Smooth muscle cell (in vitro differentiated cells): Measurements from ENCODE around the gene UBA3. TPM values are rescaled to one million over a fixed set of nuclear protein-coding genes. Genes with fewer than 3 reads are reported as not detected.

Experiments used
- DNase-seq: peaks from one replicate; lab custom pipeline; 2025; ENCODE audit not compliant: unreplicated experiment; lab: John Stamatoyannopoulos, UW
- H2AFZ ChIP-seq: fragments of 200-600 bp; sonication (generic); 2 replicates; pipeline ENCODE4 v1.6.0; 2016; ENCODE audit warnings: antibody characterized with exemption, low read depth, mild to moderate bottlenecking
- H3F3A ChIP-seq: fragments of 200-600 bp; sonication (generic); 2 replicates; pipeline ENCODE4 v1.6.0; 2017; ENCODE audit warnings: antibody characterized with exemption, low read depth
- H3K27ac ChIP-seq: fragments of 200-600 bp; sonication (generic); 2 replicates; pipeline ENCODE4 v1.5.1; 2016; ENCODE audit warnings: low read depth, mild to moderate bottlenecking
- H3K27me3 ChIP-seq: fragments of 200-600 bp; sonication (generic); 2 replicates; pipeline ENCODE4 v1.6.1; 2016; ENCODE audit warnings: low read depth, mild to moderate bottlenecking
- H3K36me3 ChIP-seq: fragments of 200-600 bp; sonication (generic); 2 replicates; pipeline ENCODE4 v1.5.1; 2016; ENCODE audit warnings: low read depth
- H3K4me1 ChIP-seq: fragments of 200-600 bp; sonication (generic); 2 replicates; pipeline ENCODE4 v1.5.1; 2016; ENCODE audit warnings: low read depth
- H3K4me2 ChIP-seq: fragments of 200-600 bp; sonication (generic); 2 replicates; pipeline ENCODE4 v1.6.0; 2016; ENCODE audit warnings: mild to moderate bottlenecking
- H3K4me3 ChIP-seq: fragments of 200-600 bp; sonication (generic); 2 replicates; pipeline ENCODE4 v1.5.1; 2016; ENCODE audit warnings: mild to moderate bottlenecking
- H3K79me2 ChIP-seq: fragments of 200-600 bp; sonication (generic); 2 replicates; pipeline ENCODE4 v1.6.0; 2016; ENCODE audit warnings: low read depth, mild to moderate bottlenecking
- H3K9ac ChIP-seq: fragments of 200-600 bp; sonication (generic); 2 replicates; pipeline ENCODE4 v1.6.0; 2016; ENCODE audit warnings: low read depth
- H3K9me3 ChIP-seq: fragments of 200-600 bp; sonication (generic); replicated peaks from 2 replicates; pipeline ENCODE4 v1.5.1; 2016; ENCODE audit warnings: low read depth
- H4K20me1 ChIP-seq: fragments of 200-600 bp; sonication (generic); 2 replicates; pipeline ENCODE4 v1.6.0; 2016; ENCODE audit warnings: low read depth
- CTCF ChIP-seq: fragments of 200-600 bp; sonication (generic); IDR thresholded peaks from 2 replicates; pipeline ENCODE4 v1.5.1; 2017; ENCODE audit warnings: borderline replicate concordance, mild to moderate bottlenecking, antibody characterized with exemption; ENCODE audit not compliant: insufficient read depth, poor library complexity, severe bottlenecking
- WGBS: methylation state at CpG from one replicate; pipeline ENCODE4 v1.1.7; 2016; ENCODE audit warnings: low lambda C conversion rate; 5-methylcytosine and 5-hydroxymethylcytosine counted together
- polyA plus RNA-seq: library from polyadenylated mRNA; unstranded; fragments of >200 nt; fragmentation: Nextera tagmentation; extraction: Ambion mirVana; gene quantifications from 2 replicates; pipeline ENCODE4 v1.2.1, GENCODE V29; 2016
- total RNA-seq: library from RNA; depleted of rRNA; stranded (reverse); fragments of >200 nt; gene quantifications from 2 replicates; pipeline ENCODE4 v1.2.3, GENCODE V29; 2014

UBA3 gene
- total and polyA plus RNA-seq, 2 experiments from 2014 or later, result 47.5 to 71.2 TPM

GRCh38 chr3:69011096-69011730 lies 69.0 kb downstream of the UBA3 start:
- peaks cover 19% of the 10 kb centered on the region for H3K36me3 ChIP-seq
- H3K9ac ChIP-seq, result no peak overlapping the region
- H3K27ac ChIP-seq, result peak overlapping the region; percentile 92
- no peak overlapping the region for H3K4me3 ChIP-seq
- peaks cover 18% of the 10 kb centered on the region for H3K4me1 ChIP-seq
- no peaks in the 10 kb centered on the region for H4K20me1 ChIP-seq
- no peak overlapping the region for H3K4me2 ChIP-seq
- TF ChIP-seq CTCF, result no peak
- no peaks in the 10 kb centered on the region for H3K79me2 ChIP-seq
- H3F3A ChIP-seq, result peaks cover 7% of the 10 kb centered on the region
- 91% methylated on average over 8 of the region's 8 CpGs for WGBS
- H3K9me3 ChIP-seq, result no peaks in the 10 kb centered on the region
- H2AFZ ChIP-seq, result no peak overlapping the region
- no peak for DNase-seq
- H3K27me3 ChIP-seq, result no peaks in the 10 kb centered on the region

DNA sequence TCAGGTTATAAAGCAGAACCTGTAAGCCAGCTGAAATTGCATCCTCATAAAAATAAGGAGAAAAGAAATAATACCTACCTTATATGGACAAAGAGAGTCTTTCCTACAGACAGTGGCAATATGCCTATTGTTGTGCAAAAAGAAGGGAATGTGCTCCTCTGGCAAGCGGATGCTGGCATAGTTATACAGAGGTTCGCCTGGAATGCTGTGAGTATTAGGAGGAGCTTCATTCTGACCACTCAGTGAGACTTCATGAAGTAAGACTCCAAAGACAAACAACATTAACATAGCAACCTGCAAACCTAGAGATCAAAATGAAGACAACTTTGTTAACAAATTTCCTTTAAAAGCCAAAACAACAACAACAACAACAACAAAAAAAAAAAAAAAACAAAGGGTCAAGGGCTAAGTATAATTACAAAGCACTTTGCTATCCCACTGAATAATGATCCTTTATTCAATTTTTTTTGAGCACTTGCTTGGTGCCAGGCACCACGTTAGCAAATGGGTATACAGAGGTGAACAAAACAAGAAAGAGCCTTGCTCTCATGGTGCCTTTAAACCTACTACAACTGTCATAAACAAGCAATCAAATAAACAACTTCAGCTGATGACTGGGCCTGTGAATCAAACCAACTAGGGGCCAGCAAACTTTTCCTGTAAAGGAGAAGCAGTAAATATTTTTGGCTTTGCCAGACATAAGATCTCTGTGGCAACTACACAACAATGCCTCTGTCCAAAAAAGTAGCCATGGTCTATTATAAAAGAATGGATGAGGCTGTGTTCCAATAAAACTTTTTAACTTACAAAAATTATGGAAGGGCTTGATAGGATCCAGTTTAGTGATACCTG lies 70.4 kb downstream of the UBA3 start:
- 42% methylated on average over 3 of the region's 3 CpGs for WGBS
- H3K4me1 ChIP-seq, result peaks cover 18% of the 10 kb centered on the region
- H3K79me2 ChIP-seq, result no peaks in the 10 kb centered on the region
- H3K27me3 ChIP-seq, result no peaks in the 10 kb centered on the region
- H3K9me3 ChIP-seq, result no peaks in the 10 kb centered on the region
- H4K20me1 ChIP-seq, result no peaks in the 10 kb centered on the region
- H3K4me3 ChIP-seq, result no peak overlapping the region
- no peak overlapping the region for H2AFZ ChIP-seq
- no peak for TF ChIP-seq CTCF
- H3K36me3 ChIP-seq, result peaks cover 24% of the 10 kb centered on the region
- H3K4me2 ChIP-seq, result no peak overlapping the region
- no peak overlapping the region for H3K9ac ChIP-seq
- DNase-seq, result no peak
- H3K27ac ChIP-seq, result no peak overlapping the region
- no peaks in the 10 kb centered on the region for H3F3A ChIP-seq

DNA sequence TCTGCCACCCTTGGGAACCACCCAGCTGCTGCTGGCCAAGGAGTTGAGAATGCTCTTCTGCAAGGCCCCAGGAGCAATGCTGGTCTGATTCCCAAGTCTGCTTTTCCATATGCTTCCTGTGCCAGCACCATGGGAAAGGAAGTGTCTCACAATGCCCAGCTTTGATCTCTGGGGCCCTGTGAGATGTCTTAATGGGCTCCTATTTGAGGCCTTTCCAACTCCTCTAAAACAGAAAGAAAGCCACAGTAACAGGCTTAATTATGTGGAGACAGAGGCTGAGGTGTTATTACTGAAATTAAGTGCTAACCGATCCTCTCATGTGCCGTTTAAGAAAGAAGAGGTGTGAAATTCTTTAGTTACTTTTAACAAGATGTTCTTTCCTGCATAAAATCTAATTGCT lies 71.2 kb downstream of the UBA3 start:
- H3K36me3 ChIP-seq, result peaks cover 24% of the 10 kb centered on the region
- DNase-seq, result no peak
- no peak overlapping the region for H3K4me3 ChIP-seq
- no peak overlapping the region for H3K27ac ChIP-seq
- H4K20me1 ChIP-seq, result no peaks in the 10 kb centered on the region
- no peaks in the 10 kb centered on the region for H3K9me3 ChIP-seq
- no peak overlapping the region for H3K9ac ChIP-seq
- H3K27me3 ChIP-seq, result no peaks in the 10 kb centered on the region
- H3F3A ChIP-seq, result no peaks in the 10 kb centered on the region
- 29% methylated on average over 2 of the region's 2 CpGs for WGBS
- TF ChIP-seq CTCF, result no peak
- no peaks in the 10 kb centered on the region for H3K79me2 ChIP-seq
- peaks cover 18% of the 10 kb centered on the region for H3K4me1 ChIP-seq
- no peak overlapping the region for H2AFZ ChIP-seq
- H3K4me2 ChIP-seq, result no peak overlapping the region
